Thoracic aorta endothelial cell (primary cell): ENCODE results near the gene VKORC1L1. TPM values are rescaled to one million over a fixed set of nuclear protein-coding genes. Genes with fewer than 3 reads are reported as not detected.

Experiments
- small RNA-seq: library from RNA; depleted of rRNA; stranded (forward); fragments of <200 nt; gene quantifications from one replicate; pipeline ENCODE3, GENCODE V24; 2012
- total RNA-seq: library from RNA; depleted of rRNA; stranded (reverse); fragments of >200 nt; gene quantifications from 2 replicates; pipeline ENCODE4 v1.2.3, GENCODE V29; 2012

VKORC1L1 gene
- total RNA-seq, result 30.1 and 36.0 TPM in 2 replicates

DNA sequence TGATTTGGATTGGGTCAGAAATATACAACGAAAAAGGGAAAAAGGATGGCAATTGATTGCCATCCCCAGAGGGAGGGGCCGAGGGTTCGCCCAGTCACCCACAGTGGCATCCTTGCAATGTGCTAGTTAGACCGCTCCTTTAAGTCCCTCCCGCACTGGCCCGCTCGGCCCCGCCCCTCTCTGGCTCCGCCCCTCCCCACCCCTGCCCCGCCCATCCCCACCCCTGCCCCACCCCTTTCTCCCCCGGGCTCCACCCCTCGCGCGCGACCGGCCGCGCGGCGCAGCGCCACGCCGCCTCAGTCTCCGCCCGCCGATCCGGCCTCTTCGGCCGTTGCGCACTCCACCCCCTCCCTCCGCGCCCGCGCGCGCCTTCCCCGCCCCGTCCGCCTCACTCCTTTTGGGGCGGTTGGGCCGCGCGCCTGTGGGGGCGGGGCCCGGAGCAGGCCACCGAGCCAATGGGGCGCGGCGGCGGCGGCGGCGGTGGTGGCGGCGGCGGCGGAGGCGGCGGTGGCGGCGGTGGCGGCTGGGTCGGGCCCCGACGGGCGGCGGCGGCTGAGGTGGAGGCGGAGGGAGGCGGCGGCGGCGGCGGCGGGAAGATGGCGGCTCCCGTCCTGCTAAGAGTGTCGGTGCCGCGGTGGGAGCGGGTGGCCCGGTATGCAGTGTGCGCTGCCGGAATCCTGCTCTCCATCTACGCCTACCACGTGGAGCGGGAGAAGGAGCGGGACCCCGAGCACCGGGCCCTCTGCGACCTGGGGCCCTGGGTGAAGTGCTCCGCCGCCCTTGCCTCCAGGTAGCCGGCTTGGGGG, at the start of gene VKORC1L1:
Gene VKORC1L1 (plus strand): TSS at position 299 of the 806 bp plus-strand sequence. CDS start 298 bp downstream, at position 597.

DNA sequence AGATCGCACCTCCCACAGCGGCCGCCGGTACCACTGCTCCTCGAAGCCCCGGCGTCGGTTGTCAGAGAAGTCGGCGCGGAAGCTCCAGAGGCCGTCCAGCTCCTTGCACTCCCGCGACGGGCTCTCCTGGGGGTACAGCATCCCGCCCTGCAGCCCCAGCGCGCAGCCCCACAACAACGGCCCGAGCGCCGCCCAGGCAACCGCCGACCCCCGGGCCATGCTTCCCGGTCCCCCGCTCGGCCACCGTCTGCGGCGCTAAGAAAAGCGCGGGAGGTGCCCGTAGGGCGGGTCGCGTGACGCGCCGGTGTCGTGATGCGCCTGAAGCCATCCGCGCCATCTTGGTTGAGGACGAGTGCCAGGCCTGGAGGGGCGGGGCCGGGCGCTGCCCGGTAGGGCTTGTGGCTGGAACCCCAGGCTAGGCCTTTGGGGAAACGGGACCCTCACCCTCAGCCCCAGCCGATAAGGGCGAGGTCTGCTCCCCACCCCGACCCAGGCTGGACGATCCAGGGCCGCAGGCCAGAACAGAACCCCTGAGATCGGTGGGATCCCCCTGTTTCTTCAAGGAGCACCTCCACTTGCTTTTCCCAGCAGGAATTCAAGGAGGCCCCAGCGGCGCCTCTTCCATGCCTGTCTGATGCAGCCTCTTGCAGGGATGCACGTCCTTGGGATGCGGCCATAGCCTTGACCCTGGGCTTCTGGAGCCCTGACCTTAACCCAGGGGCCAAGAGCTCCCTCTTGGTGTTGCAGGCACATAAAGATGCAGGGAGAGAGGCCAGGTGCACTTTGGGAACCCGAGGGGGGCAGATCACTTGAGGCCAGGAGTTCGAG, 109.3 kb downstream of the VKORC1L1 start, which contains the start of gene GUSB:
Gene GUSB (minus strand): TSS at position 249 of the 828 bp plus-strand sequence. CDS start 30 bp downstream, at position 219.

Small RNA genes within 50 kb of the gene (small RNA-seq; reads per million reads assigned to genes)
- gene AC073261.1 (not detected), gene RNU6-973P (not detected)

Other genes starting within 250 kb of the VKORC1L1 start
- gene GUSB, start 109.1 kb downstream of the VKORC1L1 start, total RNA-seq, result 27.4 and 27.6 TPM in 2 replicates
- 43.9 and 50.7 TPM in 2 replicates for gene ASL, start 202.7 kb downstream of the VKORC1L1 start, total RNA-seq
- 32.6 and 36.6 TPM in 2 replicates for gene CRCP, start 241.8 kb downstream of the VKORC1L1 start, total RNA-seq